ENCODE data around the gene ARMH3. TPM values are rescaled to one million over a fixed set of nuclear protein-coding genes. Genes with fewer than 3 reads are reported as not detected.

The ARMH3 gene
- total RNA-seq, 2 donors from 2014 or later, result 5.6 to 8.3 TPM

DNA sequence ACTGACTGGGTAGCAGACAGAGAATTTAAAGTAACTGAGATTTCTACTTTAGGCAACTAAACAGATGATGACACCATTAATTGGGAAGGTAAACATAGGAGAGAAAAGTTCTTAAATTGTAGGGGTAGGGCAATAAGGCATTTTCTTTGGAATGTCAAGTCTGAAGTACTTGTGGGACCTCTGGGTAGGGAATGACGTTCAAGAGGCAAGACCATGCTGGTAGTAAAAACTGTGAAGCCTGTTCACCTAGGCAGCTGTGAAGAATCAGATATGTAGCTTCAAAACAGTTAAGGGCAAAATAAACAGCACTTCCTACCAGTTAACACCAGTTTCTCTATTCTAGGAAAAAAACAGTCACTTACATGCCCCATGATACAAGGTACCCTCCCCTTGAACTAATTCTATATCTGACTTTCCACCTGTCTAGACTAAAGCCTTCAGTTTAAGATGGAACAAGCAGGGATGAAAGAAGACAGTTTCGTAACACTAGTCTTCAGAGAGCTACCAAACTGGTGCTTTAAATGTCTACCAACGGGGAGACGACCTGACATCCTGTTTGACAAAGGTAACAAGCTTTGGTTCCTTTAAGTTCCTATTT lies 149.3 kb downstream of the ARMH3 start:
- H3K36me3 ChIP-seq (replicated peaks in 1 of 2; ENCODE audit: insufficient read depth in 1 of 2, low read depth in 2 of 2), result no peaks in the 10 kb centered on the region
- H3K27me3 ChIP-seq, result no peaks in the 10 kb centered on the region
- H3K4me3 ChIP-seq, result no peak overlapping the region
- TF ChIP-seq POLR2A (IDR thresholded peaks at IDR 0.05) (no peak), CTCF (IDR thresholded peaks at IDR 0.05) (no peak)
- H3K9me3 ChIP-seq, result no peaks in the 10 kb centered on the region
- DNase-seq (no peak), ATAC-seq (no peak)
- H3K27ac ChIP-seq, result no peak overlapping the region
- 82 to 87% methylated on average over 4 of the region's 4 CpGs for WGBS, 2 donors
- intact Hi-C loops (cut with DNase I), result no loop called here
- no peaks in the 10 kb centered on the region for H3K4me1 ChIP-seq

GRCh38 chr10:101905251-101905650 lies 150.7 kb downstream of the ARMH3 start:
- no peaks in the 10 kb centered on the region for H3K36me3 ChIP-seq (replicated peaks in 1 of 2; ENCODE audit: insufficient read depth in 1 of 2, low read depth in 2 of 2)
- H3K27me3 ChIP-seq, result no peaks in the 10 kb centered on the region
- intact Hi-C loops (cut with DNase I), result no loop called here
- no peaks in the 10 kb centered on the region for H3K4me1 ChIP-seq
- TF ChIP-seq POLR2A (IDR thresholded peaks at IDR 0.05) (no peak), CTCF (IDR thresholded peaks at IDR 0.05) (no peak)
- no peak for ATAC-seq
- no peak overlapping the region for H3K4me3 ChIP-seq
- no peaks in the 10 kb centered on the region for H3K9me3 ChIP-seq
- no peak for DNase-seq
- 98 to 100% methylated on average over 2 of the region's 2 CpGs for WGBS, 2 donors
- H3K27ac ChIP-seq, result no peak overlapping the region

DNA sequence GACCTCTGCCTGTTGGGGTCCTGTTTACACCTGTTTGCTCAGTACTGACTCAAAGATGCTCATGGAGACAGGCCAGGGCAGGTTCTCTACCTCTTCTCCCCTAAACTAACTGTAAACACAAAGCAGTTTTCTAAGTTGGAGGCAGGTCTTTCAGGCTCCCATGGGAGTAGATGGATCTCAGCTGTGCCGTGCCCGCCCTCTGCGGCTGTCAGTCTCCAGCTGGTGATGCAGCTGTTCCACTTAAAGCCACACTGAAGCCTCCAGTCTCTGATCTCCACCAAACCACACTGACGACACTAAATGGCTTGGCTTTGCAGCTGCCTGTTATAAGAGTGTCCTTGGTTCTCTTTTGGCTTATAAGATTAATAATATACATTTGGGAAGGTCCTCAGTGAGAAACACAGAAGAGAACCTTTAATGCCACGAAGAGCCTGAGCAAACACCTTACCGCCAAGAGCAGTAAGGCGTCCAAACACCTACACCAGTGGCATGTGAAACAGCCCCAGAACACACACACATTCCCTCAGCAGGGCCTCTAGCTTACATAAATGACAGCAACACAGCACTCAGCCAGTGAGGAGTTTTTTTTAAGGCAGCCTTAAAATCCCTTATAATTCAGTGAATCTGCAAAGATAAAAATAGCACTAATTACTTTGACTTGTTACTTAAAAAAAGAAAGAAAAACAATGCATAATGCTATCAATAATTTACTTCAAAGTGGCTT lies 152.0 kb downstream of the ARMH3 start:
- no peaks in the 10 kb centered on the region for H3K4me1 ChIP-seq
- no peak for DNase-seq
- no peak overlapping the region for H3K27ac ChIP-seq
- no peak for ATAC-seq
- no peaks in the 10 kb centered on the region for H3K36me3 ChIP-seq (replicated peaks in 1 of 2; ENCODE audit: insufficient read depth in 1 of 2, low read depth in 2 of 2)
- 86% methylated on average over 7 of the region's 7 CpGs for WGBS, 2 donors
- intact Hi-C loops (cut with DNase I), result no loop called here
- TF ChIP-seq POLR2A (IDR thresholded peaks at IDR 0.05) (no peak), CTCF (IDR thresholded peaks at IDR 0.05) (no peak)
- H3K4me3 ChIP-seq, result no peak overlapping the region
- H3K9me3 ChIP-seq, result no peaks in the 10 kb centered on the region
- no peaks in the 10 kb centered on the region for H3K27me3 ChIP-seq

GRCh38 chr10:101902820-101903145 lies 153.2 kb downstream of the ARMH3 start:
- H3K27ac ChIP-seq, result no peak overlapping the region
- TF ChIP-seq CTCF (IDR thresholded peaks at IDR 0.05) (no peak), POLR2A (IDR thresholded peaks at IDR 0.05) (no peak)
- H3K27me3 ChIP-seq, result no peaks in the 10 kb centered on the region
- H3K4me3 ChIP-seq, result no peak overlapping the region
- no peak for ATAC-seq
- no peak for DNase-seq
- WGBS, 2 donors, result 91 to 99% methylated on average over 4 of the region's 4 CpGs
- H3K9me3 ChIP-seq, result no peaks in the 10 kb centered on the region
- intact Hi-C loops (cut with DNase I), result no loop called here
- no peaks in the 10 kb centered on the region for H3K36me3 ChIP-seq (replicated peaks in 1 of 2; ENCODE audit: insufficient read depth in 1 of 2, low read depth in 2 of 2)
- peaks cover 2% of the 10 kb centered on the region for H3K4me1 ChIP-seq

Data from body of pancreas (tissue), 4 donors.